HG02981 (cell line): ENCODE results near the gene RFT1.
A peak's percentile ranks its signal among the peaks of the same experiment; 100 is the strongest.

Source experiments
- ATAC-seq: cut with Tn5 transposase; IDR thresholded peaks from one replicate; pipeline ENCODE4 v1.9.1; 2021; ENCODE audit warnings: mild to moderate bottlenecking, moderate library complexity; ENCODE audit not compliant: unreplicated experiment

Gene RFT1

DNA sequence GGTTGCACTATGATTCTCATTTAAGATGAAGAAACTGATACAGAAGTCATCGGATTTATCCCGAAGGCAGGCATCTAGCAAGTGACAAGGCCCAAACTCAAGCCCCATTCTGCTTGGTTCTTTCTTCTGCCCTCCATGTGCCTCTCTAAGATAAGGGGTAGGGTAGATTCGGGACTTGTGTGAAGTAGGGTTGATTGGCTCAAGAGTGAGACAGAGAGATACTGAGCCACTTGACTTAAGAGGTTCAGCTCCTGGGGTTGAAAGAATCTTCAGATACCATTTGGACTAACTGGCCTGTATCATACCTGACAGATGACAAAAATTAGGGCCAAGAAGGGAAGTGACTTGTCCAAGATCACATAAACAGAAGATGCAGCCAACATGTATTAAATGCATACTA is 891 bp downstream of the RFT1 start:
- no peak for ATAC-seq

DNA sequence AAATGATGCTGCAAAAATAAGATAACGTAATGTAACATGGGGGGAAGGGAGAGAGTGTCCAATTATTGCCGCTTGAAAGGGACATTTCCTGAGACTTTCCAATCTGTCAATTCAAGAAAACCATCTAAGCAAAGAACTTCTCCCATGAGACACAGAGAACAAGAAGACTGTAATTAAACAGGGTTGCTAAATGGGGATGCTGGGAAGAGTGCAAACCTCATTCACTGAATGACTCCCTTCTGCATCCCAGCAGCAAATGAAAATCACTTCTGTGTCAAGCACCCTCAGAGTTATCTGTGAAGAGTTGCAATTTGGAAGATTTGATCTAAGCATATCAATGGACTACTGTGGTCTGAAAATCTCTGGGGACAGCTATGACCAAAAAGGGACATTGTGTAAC is 3.6 kb downstream of the RFT1 start:
- no peak for ATAC-seq

DNA sequence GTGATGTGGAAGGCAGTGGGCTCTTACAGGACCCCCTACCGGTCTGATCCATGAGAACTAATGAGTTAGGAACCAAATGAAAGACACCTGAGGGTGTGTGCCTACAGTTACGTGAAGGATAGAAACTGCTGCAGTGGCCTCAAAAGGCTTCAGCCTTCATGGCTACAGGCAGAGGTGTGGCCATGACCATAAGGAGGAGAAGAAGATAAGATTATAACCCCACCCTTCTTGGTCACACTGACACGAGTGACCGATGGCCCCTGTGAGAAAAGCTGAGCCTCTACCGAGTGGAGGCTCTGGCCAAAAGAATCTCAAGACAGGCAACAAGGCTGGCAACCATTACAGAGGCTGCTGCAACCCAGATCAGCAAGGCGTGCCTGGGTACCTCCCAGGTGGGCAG is 6.3 kb downstream of the RFT1 start:
- ATAC-seq, result no peak

DNA sequence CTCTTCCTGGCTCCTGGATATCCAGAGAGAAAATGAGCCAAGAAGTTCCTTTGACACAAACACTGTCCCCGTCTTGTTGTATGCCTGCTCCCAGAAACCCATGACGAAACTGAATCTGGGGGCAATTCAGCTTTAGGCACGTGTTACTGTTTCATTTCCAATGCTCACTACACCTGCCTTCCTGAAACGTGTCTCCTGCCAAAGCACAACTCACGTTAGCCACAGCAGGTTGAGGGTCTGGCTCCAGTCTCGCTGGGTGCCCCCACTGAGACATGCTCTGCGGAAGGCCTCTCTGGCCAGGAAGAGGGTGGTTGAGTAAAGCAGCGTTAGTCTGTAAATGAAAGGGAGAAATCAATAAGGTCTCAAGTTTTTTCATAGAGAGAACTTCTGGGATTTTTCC is 6.7 kb downstream of the RFT1 start:
- no peak for ATAC-seq

DNA sequence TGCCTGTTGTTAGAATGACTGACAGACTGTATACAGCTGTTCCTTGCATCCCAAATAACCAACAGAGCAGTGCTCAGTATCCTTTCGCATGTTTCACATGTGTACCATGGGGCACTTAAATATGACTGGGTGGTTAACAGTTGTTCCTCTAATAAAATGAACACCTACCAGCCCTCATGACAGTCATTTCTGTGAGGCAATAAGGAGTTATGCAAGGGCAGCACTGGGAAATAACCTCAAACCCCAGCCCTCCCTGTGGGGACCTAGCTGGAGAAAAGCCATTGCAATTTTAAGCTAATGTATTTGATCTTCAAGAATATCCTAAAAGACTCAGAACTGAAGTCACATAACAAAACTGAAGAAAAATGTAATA is 7.3 kb downstream of the RFT1 start:
- ATAC-seq, result no peak

- ATAC-seq, result no peak
Observed at GRCh38 chr3:53122255-53122932, 7.8 kb downstream of the RFT1 start.

DNA sequence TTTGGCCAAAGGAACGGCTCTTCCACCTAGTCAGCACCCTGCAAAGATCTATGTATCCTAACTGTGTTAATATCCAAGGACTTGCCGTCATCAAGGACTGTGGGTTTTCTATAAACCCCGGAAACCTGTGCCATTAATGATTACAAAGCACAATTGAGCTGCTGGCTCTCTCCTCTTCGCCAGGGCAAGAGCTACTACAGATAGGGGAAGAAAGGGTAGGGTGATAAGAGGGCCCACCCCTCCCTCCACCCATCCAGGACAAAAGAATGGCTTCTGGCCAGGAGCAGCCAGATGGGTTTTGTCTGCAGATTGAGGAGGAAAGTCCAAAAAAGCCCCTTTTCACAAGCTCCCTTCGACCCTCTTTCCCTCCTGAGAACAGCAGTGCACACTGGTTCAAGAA is 9.9 kb downstream of the RFT1 start:
- no peak for ATAC-seq

- no peak for ATAC-seq
Observed at GRCh38 chr3:53116956-53117355, 13.3 kb downstream of the RFT1 start.

- ATAC-seq, result no peak
Observed at GRCh38 chr3:53114412-53115074, 15.7 kb downstream of the RFT1 start.

GRCh38 chr3:53114011-53114400 is 16.2 kb downstream of the RFT1 start:
- peak; percentile 66 for ATAC-seq

GRCh38 chr3:53113293-53114010 is 16.8 kb downstream of the RFT1 start:
- no peak for ATAC-seq

DNA sequence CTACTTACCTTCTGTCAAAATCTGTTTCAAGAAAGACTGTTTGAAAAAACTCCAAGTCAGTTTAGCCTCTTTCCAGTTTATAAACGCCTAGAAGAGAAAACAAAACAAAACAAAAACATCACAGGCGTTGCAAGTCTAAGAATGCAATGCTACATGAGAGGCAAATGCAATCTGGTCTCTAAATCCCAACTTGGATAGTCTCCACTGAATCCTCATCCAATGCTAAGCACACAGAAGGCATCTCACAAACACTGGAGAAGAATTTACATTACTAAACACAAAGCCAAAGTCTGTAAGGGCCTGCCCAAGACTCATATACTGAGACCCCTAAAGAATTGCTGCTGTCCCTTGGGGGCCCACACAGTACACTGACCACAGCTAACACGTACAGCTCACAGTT is 18.4 kb downstream of the RFT1 start:
- no peak for ATAC-seq

DNA sequence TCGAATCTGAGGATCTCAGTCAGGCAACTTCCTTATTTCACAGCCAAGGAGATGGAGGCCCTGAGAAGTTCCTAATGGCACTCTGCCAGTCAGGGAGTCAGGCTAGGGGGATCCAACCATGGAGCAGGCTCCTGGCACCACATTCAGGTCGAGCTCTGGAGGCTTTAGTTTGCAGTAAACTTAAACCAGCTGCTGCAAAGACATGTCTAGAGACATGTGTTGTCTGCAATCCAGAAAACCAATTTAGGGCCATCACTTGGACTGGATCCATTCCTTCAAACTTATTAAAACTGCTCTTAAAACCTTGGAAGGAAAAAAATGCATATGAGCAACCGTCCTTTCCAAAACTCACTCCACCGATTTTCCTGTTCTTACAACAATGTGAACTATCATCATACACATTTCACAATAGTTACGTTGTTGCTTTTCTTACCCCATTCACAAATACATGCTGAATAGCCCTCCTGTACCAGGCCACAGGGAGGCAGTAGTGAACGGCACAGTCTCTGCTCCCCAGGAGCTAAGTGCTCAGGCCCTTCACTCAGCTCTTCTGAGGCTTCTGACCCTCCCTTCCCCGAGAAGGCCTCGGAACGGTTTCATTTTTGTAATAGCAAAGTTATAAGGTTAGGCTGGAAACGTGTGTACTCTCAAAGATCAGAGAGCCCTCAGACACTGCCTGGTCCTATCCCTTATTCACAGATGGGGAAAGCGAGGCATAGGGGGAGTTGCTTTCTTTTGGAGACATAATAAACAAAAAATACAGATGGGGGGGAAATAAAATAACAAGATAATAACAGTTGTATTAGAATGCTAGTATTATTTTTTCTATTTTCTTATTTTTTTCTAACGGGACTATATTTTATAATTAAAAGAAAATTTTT is 20.1 kb downstream of the RFT1 start:
- ATAC-seq, result no peak

DNA sequence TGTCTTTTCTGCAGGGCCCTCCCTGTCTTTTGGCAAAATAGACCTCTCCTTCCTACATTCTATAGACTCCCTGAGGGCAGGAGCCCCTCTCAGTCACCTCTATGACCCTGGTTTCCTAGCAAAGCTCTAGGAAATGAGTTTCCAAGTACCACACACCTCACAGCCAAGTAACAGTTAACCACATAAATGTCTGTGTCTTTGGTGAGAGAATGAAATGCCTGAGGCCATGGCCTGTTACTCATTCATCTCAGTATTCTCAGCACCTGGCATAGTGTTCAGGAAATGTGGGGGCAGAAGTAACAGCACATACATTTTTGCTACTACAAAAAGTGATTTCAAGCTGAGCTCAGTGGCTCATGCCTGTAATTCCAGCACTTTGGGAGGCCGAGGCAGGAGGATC is 21.0 kb downstream of the RFT1 start:
- ATAC-seq, result no peak

DNA sequence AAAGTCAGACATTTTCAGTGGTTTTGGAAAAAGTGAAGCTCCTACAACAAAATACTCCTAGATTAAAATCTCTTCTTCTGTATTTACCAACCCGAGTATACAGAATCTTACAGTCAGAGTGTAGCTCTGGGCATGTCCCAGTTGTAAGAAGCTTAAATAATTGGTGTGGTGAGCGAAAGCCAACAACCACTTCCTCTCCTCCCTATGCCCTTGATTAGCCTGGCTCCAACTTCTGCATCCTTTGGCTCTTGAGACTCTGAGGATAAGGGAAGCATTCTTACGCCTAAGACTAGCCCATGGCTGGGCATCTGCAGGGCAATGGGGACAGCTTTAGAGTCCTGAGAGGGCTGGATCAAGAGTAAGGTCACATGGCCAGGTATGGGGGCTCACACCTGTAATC is 25.5 kb downstream of the RFT1 start:
- ATAC-seq, result no peak

- ATAC-seq, result no peak
Observed at GRCh38 chr3:53103397-53104296, 26.6 kb downstream of the RFT1 start.

- ATAC-seq, result peak; percentile 86
Observed at GRCh38 chr3:53102601-53103147, 27.6 kb downstream of the RFT1 start.

DNA sequence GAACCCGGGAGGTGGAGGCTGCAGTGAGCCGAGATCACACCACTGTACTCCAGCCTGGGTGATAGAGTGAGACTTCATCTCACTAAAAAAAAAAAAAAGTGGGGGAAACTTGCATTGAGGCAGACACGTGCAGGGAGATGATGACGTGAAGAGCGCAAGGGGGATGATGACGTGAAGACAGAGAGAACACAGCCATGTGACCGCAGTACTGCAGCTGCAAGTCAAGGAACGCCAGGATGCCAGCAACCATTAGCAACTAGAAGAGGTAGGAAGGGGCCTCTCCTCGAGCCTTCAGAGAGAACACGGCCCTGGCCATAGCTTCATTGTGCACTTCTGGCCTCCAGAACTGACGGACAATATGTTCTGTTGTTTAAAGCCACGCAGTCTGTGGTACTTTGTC is 28.3 kb downstream of the RFT1 start:
- no peak for ATAC-seq

GRCh38 chr3:53100818-53101466 is 29.3 kb downstream of the RFT1 start:
- ATAC-seq, result no peak

- no peak for ATAC-seq
Observed at GRCh38 chr3:53097887-53098286, 32.3 kb downstream of the RFT1 start.
